OCI-LY3 (cell line): ENCODE results near the gene NOS1.

Experiments used
- H2AFZ ChIP-seq: fragments of 200-600, 300-600 bp; shearing (Covaris generic); 2 replicates; pipeline ENCODE4 v1.6.0; 2014; ENCODE audit warnings: antibody characterized with exemption, low read depth, low read length
- H3K27ac ChIP-seq: fragments of 200-600, 300-600 bp; sonication (generic); 2 replicates; pipeline ENCODE4 v1.5.1; 2014; ENCODE audit warnings: mild to moderate bottlenecking, low read length, moderate library complexity, mixed read lengths
- H3K27me3 ChIP-seq: fragments of 200-600, 300-600 bp; sonication (generic); 2 replicates; pipeline ENCODE4 v1.6.1; 2014; ENCODE audit warnings: low read depth, low read length, mixed read lengths
- H3K36me3 ChIP-seq: fragments of 200-600, 300-600 bp; sonication (generic); replicated peaks from 2 replicates; pipeline ENCODE3; 2014; ENCODE audit warnings: low read depth, low read length, mixed read lengths
- H3K4me1 ChIP-seq: fragments of 300-600, 200-600 bp; sonication (generic); 2 replicates; pipeline ENCODE4 v1.6.1; 2014; ENCODE audit warnings: low read length, mixed read lengths
- H3K4me2 ChIP-seq: fragments of 200-600, 300-600 bp; sonication (generic); 2 replicates; pipeline ENCODE4 v1.6.1; 2014; ENCODE audit warnings: low read length, mixed read lengths
- H3K4me3 ChIP-seq: fragments of 300-600, 200-600 bp; sonication (generic); 2 replicates; pipeline ENCODE4 v1.5.1; 2014; ENCODE audit warnings: antibody characterized with exemption, mild to moderate bottlenecking, low read length, moderate library complexity
- H3K79me2 ChIP-seq: fragments of 300-600, 200-600 bp; shearing (Covaris generic); 2 replicates; pipeline ENCODE4 v1.6.1; 2014; ENCODE audit warnings: mild to moderate bottlenecking, low read length, mixed read lengths
- H3K9ac ChIP-seq: fragments of 300-600, 200-600 bp; shearing (Covaris generic); 2 replicates; pipeline ENCODE4 v1.6.0; 2014; ENCODE audit warnings: mild to moderate bottlenecking, low read length, moderate library complexity
- H3K9me3 ChIP-seq: fragments of 200-600, 300-600 bp; shearing (Covaris generic); 2 replicates; pipeline ENCODE4 v1.6.1; 2014; ENCODE audit warnings: low read length, mixed read lengths; ENCODE audit not compliant: insufficient read depth
- H4K20me1 ChIP-seq: fragments of 200-600, 300-600 bp; sonication (generic); 2 replicates; pipeline ENCODE4 v1.6.1; 2016; ENCODE audit warnings: low read length, mixed read lengths; ENCODE audit not compliant: insufficient read depth
- CTCF ChIP-seq: fragments of 200-600, 300-600 bp; sonication (generic); IDR thresholded peaks from 2 replicates; pipeline ENCODE4 v1.5.1; 2014; ENCODE audit warnings: antibody characterized with exemption, low read length, low read depth
- EZH2phosphoT487 ChIP-seq: fragments of 200-600 bp; shearing (Covaris generic); IDR thresholded peaks from 2 replicates; pipeline ENCODE4 v1.6.1; 2018; ENCODE audit warnings: antibody characterized with exemption, mixed run types, low read depth

NOS1 gene

GRCh38 chr12:117178301-117178700 lies 183.1 kb downstream of the NOS1 start:
- H3K4me3 ChIP-seq = no peak overlapping the region
- H3K4me2 ChIP-seq = no peak overlapping the region
- H2AFZ ChIP-seq = no peak overlapping the region
- H3K9me3 ChIP-seq = no peaks in the 10 kb centered on the region
- H3K36me3 ChIP-seq = peaks cover 80% of the 10 kb centered on the region
- H3K4me1 ChIP-seq = peaks cover 4% of the 10 kb centered on the region; the same call in 1 of the 2 replicates
- H3K9ac ChIP-seq = no peak overlapping the region
- H3K27me3 ChIP-seq = no peaks in the 10 kb centered on the region
- no peak overlapping the region for H3K27ac ChIP-seq
- no peaks in the 10 kb centered on the region; the same call in 1 of the 2 replicates for H3K79me2 ChIP-seq
- no peaks in the 10 kb centered on the region for H4K20me1 ChIP-seq
- TF ChIP-seq CTCF = no peak
- no peak for TF ChIP-seq EZH2phosphoT487

- no peak overlapping the region for H3K27ac ChIP-seq
- TF ChIP-seq EZH2phosphoT487 (no peak), CTCF (no peak)
- no peak overlapping the region for H3K4me3 ChIP-seq
- H3K9ac ChIP-seq = no peak overlapping the region
- H4K20me1 ChIP-seq = no peaks in the 10 kb centered on the region
- H3K4me1 ChIP-seq = peaks cover 4% of the 10 kb centered on the region; the same call in 1 of the 2 replicates
- no peaks in the 10 kb centered on the region for H3K9me3 ChIP-seq
- H3K79me2 ChIP-seq = no peaks in the 10 kb centered on the region; the same call in 1 of the 2 replicates
- no peak overlapping the region for H2AFZ ChIP-seq
- H3K27me3 ChIP-seq = no peaks in the 10 kb centered on the region
- peaks cover 69% of the 10 kb centered on the region for H3K36me3 ChIP-seq
- no peak overlapping the region for H3K4me2 ChIP-seq
Observed at GRCh38 chr12:117172168-117172567, 189.3 kb downstream of the NOS1 start.

GRCh38 chr12:117171499-117172162 lies 189.8 kb downstream of the NOS1 start:
- H2AFZ ChIP-seq = no peak overlapping the region
- TF ChIP-seq CTCF = no peak
- TF ChIP-seq EZH2phosphoT487 = no peak
- no peaks in the 10 kb centered on the region for H3K9me3 ChIP-seq
- H3K4me2 ChIP-seq = no peak overlapping the region
- no peak overlapping the region for H3K4me3 ChIP-seq
- H3K27ac ChIP-seq = no peak overlapping the region
- 0 out of 2 replicates have a peak, but pooled peaks cover 2% of the 10 kb centered on the region for H4K20me1 ChIP-seq
- H3K79me2 ChIP-seq = no peaks in the 10 kb centered on the region; the same call in 1 of the 2 replicates
- H3K9ac ChIP-seq = no peak overlapping the region
- H3K4me1 ChIP-seq = peaks cover 4% of the 10 kb centered on the region; the same call in 1 of the 2 replicates
- peaks cover 70% of the 10 kb centered on the region for H3K36me3 ChIP-seq
- H3K27me3 ChIP-seq = no peaks in the 10 kb centered on the region

DNA sequence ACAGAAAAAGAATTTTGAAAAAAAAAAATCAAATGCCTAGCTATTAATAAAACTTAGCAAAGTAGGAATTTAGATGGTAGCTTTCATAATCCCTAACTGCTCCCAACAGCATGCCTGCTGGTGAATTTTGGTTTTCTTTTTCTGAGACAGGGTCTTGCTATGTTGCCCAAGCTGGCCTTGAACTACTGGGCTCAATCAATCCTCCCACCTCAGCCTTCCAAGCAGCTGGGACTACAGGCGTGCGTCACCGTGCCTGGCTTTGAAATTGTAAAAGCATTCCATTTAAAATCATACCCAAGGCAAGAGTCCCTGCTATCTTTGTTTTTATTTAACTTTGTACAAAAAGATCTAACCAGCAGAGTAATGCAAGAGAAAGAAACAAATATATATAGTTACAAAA lies 191.9 kb downstream of the NOS1 start:
- Histone ChIP-seq H3K27me3 (no peaks in the 10 kb centered on the region), H3K36me3 (peaks cover 70% of the 10 kb centered on the region), H3K4me2 (no peak overlapping the region), H3K27ac (no peak overlapping the region), H3K9ac (no peak overlapping the region), H3K4me1 (no peaks in the 10 kb centered on the region), H3K4me3 (no peak overlapping the region), H3K9me3 (no peaks in the 10 kb centered on the region), H2AFZ (no peak overlapping the region), H4K20me1 (0 out of 2 replicates have a peak, but pooled peaks cover 2% of the 10 kb centered on the region), H3K79me2 (no peaks in the 10 kb centered on the region)
- TF ChIP-seq EZH2phosphoT487 (no peak), CTCF (no peak)
